ENCODE data around the gene METTL26.

DNA sequence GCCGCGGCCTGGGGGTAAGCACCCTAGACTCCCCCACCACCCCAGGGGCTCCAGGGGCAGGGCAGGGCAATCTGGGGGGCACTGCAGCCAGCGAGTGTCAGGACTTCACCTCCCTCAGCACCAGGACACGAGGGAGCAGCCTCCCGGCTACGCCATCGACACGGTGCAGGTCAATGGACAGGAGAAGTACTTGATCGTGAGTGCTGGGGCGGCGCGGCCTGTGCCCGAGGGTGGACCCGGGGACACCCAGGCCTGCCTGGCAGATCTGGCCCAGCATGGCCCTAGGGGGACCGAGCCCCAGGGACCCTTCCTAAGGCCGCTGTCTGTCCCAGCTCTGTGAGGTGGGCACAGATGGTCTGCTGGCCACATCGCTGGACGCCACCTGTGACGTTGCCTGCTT lies 36.3 kb upstream of the METTL26 start:
- TF ChIP-seq CTCF (conservative IDR thresholded peaks at IDR 0.05; ENCODE audit: low read depth, low read length) (no peak), BHLHE40 (IDR thresholded peaks at IDR 0.05; ENCODE audit: low read depth, low read length) (no peak), FOS (IDR thresholded peaks at IDR 0.05; ENCODE audit: low read depth, low read length) (no peak), CHD1 (IDR thresholded peaks at IDR 0.05; ENCODE audit: low read depth, low read length) (no peak), POLR2A (IDR thresholded peaks at IDR 0.05; ENCODE audit: low read depth, low read length) (no peak), RCOR1 (IDR thresholded peaks at IDR 0.05; ENCODE audit: insufficient replicate concordance, low read length) (no peak), RFX5 (IDR thresholded peaks at IDR 0.05; ENCODE audit: low read depth, low read length) (no peak), MXI1 (IDR thresholded peaks at IDR 0.05; ENCODE audit: borderline replicate concordance, low read depth, low read length) (no peak), SMC3 (IDR thresholded peaks at IDR 0.05; ENCODE audit: low read depth, low read length) (no peak), RAD21 (IDR thresholded peaks at IDR 0.05; ENCODE audit: low read length) (no peak), MAZ (IDR thresholded peaks at IDR 0.05; ENCODE audit: borderline replicate concordance, low read depth, low read length) (no peak), CEBPB (IDR thresholded peaks at IDR 0.05; ENCODE audit: low read depth, low read length) (no peak)
- TF ChIP-seq, protein P1, sequence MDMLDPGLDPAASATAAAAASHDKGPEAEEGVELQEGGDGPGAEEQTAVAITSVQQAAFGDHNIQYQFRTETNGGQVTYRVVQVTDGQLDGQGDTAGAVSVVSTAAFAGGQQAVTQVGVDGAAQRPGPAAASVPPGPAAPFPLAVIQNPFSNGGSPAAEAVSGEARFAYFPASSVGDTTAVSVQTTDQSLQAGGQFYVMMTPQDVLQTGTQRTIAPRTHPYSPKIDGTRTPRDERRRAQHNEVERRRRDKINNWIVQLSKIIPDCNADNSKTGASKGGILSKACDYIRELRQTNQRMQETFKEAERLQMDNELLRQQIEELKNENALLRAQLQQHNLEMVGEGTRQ (IDR thresholded peaks at IDR 0.05; ENCODE audit: low read depth, low read length), result no peak
- TF ChIP-seq, protein P2, sequence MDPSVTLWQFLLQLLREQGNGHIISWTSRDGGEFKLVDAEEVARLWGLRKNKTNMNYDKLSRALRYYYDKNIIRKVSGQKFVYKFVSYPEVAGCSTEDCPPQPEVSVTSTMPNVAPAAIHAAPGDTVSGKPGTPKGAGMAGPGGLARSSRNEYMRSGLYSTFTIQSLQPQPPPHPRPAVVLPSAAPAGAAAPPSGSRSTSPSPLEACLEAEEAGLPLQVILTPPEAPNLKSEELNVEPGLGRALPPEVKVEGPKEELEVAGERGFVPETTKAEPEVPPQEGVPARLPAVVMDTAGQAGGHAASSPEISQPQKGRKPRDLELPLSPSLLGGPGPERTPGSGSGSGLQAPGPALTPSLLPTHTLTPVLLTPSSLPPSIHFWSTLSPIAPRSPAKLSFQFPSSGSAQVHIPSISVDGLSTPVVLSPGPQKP (IDR thresholded peaks at IDR 0.05; ENCODE audit: borderline replicate concordance, low read depth, low read length), result no peak

Measured in IMR-90 (cell line).